ENCODE measurements around the gene MORN2. TPM values are rescaled to one million over a fixed set of nuclear protein-coding genes. Genes with fewer than 3 reads are reported as not detected.

Gene MORN2
- total and polyA plus RNA-seq, 3 experiments from 2014 or later: 4.6 to 17.9 (median 12.5) TPM

DNA sequence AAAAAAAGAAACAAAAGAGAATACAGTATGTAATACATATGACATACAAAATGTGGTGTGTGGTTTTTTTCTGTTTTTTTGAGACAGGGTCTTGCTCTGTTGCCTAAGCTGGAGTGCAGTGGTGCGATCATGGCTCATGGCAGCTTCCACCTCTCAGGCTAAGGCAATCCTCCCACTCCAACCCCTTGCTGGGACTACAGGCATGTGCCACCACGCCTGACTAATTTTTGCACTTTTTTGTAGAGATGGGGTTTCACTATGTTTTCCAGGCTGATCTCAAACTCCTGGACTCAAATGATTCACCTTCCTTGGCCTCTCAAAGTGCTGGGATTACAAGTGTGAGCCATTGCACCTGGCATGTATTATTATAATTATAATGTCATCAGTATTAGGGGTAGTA lies 39.0 kb upstream of the MORN2 start:
- no peak overlapping the region for H3K27ac Mint-ChIP-seq
- no peaks in the 10 kb centered on the region for H3K4me1 ChIP-seq (ENCODE audit: insufficient read depth, low read length)
- H3K4me1 Mint-ChIP-seq: no peaks in the 10 kb centered on the region
- no peaks in the 10 kb centered on the region for H3K9me3 ChIP-seq (ENCODE audit: low read length)
- H3K4me3 Mint-ChIP-seq: no peak overlapping the region
- POLR2A ChIA-PET: no interaction called here
- peaks cover 5% of the 10 kb centered on the region for H3K36me3 ChIP-seq (ENCODE audit: insufficient read depth, low read length)
- no peaks in the 10 kb centered on the region for H3K27me3 ChIP-seq (ENCODE audit: insufficient read depth, low read length, poor library complexity, severe bottlenecking)
- CTCF ChIA-PET: no interaction called here
- H3K36me3 Mint-ChIP-seq: peaks cover 2 to 53% (median 10%) of the 10 kb centered on the region in 3 donors
- H3K4me3 ChIP-seq (ENCODE audit: low read length): no peak overlapping the region
- no peak for DNase-seq
- no peaks in the 10 kb centered on the region for H3K9me3 Mint-ChIP-seq
- no peaks in the 10 kb centered on the region for H3K27me3 Mint-ChIP-seq
- H3K27ac ChIP-seq (ENCODE audit: low read depth, low read length): no peak overlapping the region

DNA sequence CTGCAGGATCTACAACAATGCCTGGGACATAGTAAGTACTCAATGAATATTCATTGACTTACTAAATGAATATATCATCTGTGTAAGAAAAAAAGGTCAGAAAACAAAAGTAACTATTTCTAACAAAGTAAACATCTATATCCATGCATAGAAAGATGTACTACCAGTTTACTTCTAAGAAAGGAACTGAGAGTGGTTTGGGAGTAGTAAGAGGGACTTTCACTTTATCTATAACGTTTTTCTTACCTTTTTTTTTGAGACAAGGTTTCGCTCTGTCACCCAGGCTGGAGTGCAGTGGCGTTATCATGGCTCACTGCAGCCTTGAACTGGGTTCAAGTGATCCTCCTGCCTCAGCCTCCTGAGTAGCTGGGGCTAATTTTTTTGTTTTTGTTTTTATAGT lies 25.7 kb upstream of the MORN2 start:
- ChIA-PET POLR2A (no interaction called here), CTCF (no interaction called here)
- H3K27ac ChIP-seq (ENCODE audit: low read depth, low read length): no peak overlapping the region

DNA sequence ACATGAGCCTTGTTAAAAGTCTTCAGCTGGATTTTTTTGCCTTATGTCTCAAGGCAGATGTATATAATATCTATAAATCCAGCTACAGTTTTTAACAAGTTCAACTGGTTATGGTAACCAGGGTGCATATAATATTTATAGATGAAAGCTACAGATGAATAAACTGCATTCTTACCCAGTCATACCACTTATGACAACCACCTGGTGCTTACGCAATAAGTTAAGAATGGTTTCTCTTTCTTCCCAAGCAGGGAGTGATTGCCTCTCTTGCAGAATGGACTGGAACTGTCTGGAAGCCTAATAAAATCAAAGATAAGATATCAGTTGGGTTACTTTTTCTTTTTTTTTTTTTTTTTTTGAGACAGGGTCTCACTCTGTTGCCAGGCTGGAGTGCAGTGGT lies 19.6 kb upstream of the MORN2 start:
- Mint-ChIP-seq H3K4me3 (no peak overlapping the region), H3K4me1 (no peaks in the 10 kb centered on the region), H3K9me3 (no peaks in the 10 kb centered on the region), H3K36me3 (peaks cover 7 to 69% (median 29%) of the 10 kb centered on the region in 3 donors), H3K27me3 (no peaks in the 10 kb centered on the region), H3K27ac (no peak overlapping the region)
- no peaks in the 10 kb centered on the region for H3K9me3 ChIP-seq (ENCODE audit: low read length)
- peaks cover 23% of the 10 kb centered on the region for H3K36me3 ChIP-seq (ENCODE audit: insufficient read depth, low read length)
- no peaks in the 10 kb centered on the region for H3K27me3 ChIP-seq (ENCODE audit: insufficient read depth, low read length, poor library complexity, severe bottlenecking)
- POLR2A ChIA-PET: interaction anchor here (0.5 kb wide), 1 partner anchor 313 kb away, joined by 11 read pairs; no protein-coding TSS in a partner anchor
- H3K4me3 ChIP-seq (ENCODE audit: low read length): no peak overlapping the region
- no peaks in the 10 kb centered on the region for H3K4me1 ChIP-seq (ENCODE audit: insufficient read depth, low read length)
- CTCF ChIA-PET: no interaction called here
- no peak for DNase-seq
- H3K27ac ChIP-seq (ENCODE audit: low read depth, low read length): no peak overlapping the region

More for the DNA sequence above, 25.7 kb upstream of the MORN2 start:
- Histone ChIP-seq H3K4me1 (ENCODE audit: insufficient read depth, low read length) (no peaks in the 10 kb centered on the region), H3K36me3 (ENCODE audit: insufficient read depth, low read length) (peaks cover 16% of the 10 kb centered on the region), H3K27me3 (ENCODE audit: insufficient read depth, low read length, poor library complexity, severe bottlenecking) (no peaks in the 10 kb centered on the region), H3K9me3 (ENCODE audit: low read length) (no peaks in the 10 kb centered on the region), H3K4me3 (ENCODE audit: low read length) (no peak overlapping the region)
- DNase-seq: no peak
- no peaks in the 10 kb centered on the region for H3K27me3 Mint-ChIP-seq
- H3K9me3 Mint-ChIP-seq: no peaks in the 10 kb centered on the region
- no peak overlapping the region for H3K27ac Mint-ChIP-seq
- H3K4me3 Mint-ChIP-seq: no peak overlapping the region
- peaks cover 0 to 62% (median 35%) of the 10 kb centered on the region in 3 donors for H3K36me3 Mint-ChIP-seq
- no peaks in the 10 kb centered on the region for H3K4me1 Mint-ChIP-seq

DNA sequence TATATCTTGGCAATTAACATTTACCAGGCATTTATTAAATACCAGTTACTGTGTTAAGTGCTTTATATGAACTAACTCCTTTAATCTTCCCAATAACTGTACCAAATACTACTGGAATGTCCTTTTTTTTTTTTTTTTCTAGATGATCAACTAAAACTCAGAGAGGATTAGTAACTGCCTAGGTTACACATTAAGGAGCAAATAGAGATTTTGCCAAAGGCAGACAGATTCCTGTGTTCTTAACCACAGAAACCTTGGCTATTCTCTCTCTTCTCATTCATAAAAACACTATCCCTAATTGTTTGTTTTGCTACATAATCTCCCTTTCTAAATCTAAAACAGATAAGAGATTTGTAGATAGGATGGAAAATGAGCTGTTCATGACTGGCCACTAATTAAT lies 13.3 kb upstream of the MORN2 start:
- Mint-ChIP-seq H3K4me3 (no peak overlapping the region), H3K27ac (peak overlapping the region in 2 of 8 donors; percentile 46 to 67), H3K27me3 (no peaks in the 10 kb centered on the region), H3K36me3 (peaks cover 11 to 70% (median 31%) of the 10 kb centered on the region in 3 donors), H3K9me3 (no peaks in the 10 kb centered on the region), H3K4me1 (peaks cover 2 to 16% (median 8%) of the 10 kb centered on the region in 3 donors)
- Histone ChIP-seq H3K4me3 (ENCODE audit: low read length) (no peak overlapping the region), H3K27ac (ENCODE audit: low read depth, low read length) (no peak overlapping the region), H3K4me1 (ENCODE audit: insufficient read depth, low read length) (no peaks in the 10 kb centered on the region), H3K9me3 (ENCODE audit: low read length) (no peaks in the 10 kb centered on the region), H3K27me3 (ENCODE audit: insufficient read depth, low read length, poor library complexity, severe bottlenecking) (no peaks in the 10 kb centered on the region), H3K36me3 (ENCODE audit: insufficient read depth, low read length) (peaks cover 25% of the 10 kb centered on the region)
- DNase-seq: no peak
- ChIA-PET POLR2A (no interaction called here), CTCF (no interaction called here)

DNA sequence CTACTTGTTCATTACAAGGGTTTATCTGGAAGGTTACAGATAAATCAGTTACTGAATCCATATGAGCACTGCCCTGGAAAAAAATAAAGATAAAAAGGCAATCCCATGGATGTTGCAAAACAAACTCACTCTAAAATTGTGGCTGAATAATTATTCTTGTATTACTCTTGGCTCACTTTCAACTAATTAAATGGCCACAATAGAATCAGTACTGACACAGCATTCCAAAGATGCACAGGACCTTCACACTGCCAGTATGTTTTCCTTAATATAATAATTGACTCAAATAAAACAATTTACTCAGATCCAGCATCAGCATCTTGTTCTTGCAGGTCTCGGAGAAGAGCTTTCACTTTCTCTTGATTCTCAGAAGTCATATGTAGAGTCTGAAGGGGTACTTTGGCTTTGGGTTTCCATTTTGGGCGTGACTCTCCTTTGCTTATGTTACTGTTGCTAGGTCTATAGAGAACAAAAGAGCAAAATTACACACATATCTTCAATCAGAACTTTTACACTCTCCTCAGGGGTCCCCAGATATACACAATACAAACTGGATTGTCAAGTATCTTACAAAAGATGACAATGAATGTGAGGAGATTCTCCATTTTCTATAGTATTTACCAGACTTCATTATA lies 12.6 kb upstream of the MORN2 start:
- Mint-ChIP-seq H3K27ac (peak overlapping the region in 5 of 8 donors; percentile 46 to 79 (median 57)), H3K4me3 (peak overlapping the region in 1 of 7 donors; percentile 6), H3K4me1 (peaks cover 2 to 16% (median 8%) of the 10 kb centered on the region in 3 donors), H3K27me3 (no peaks in the 10 kb centered on the region), H3K9me3 (no peaks in the 10 kb centered on the region), H3K36me3 (peaks cover 9 to 69% (median 36%) of the 10 kb centered on the region in 3 donors)
- Histone ChIP-seq H3K27me3 (ENCODE audit: insufficient read depth, low read length, poor library complexity, severe bottlenecking) (no peaks in the 10 kb centered on the region), H3K36me3 (ENCODE audit: insufficient read depth, low read length) (peaks cover 25% of the 10 kb centered on the region), H3K4me1 (ENCODE audit: insufficient read depth, low read length) (no peaks in the 10 kb centered on the region), H3K27ac (ENCODE audit: low read depth, low read length) (no peak overlapping the region), H3K9me3 (ENCODE audit: low read length) (no peaks in the 10 kb centered on the region), H3K4me3 (ENCODE audit: low read length) (no peak overlapping the region)
- no peak for DNase-seq
- CTCF ChIA-PET: no interaction called here
- POLR2A ChIA-PET: no interaction called here

DNA sequence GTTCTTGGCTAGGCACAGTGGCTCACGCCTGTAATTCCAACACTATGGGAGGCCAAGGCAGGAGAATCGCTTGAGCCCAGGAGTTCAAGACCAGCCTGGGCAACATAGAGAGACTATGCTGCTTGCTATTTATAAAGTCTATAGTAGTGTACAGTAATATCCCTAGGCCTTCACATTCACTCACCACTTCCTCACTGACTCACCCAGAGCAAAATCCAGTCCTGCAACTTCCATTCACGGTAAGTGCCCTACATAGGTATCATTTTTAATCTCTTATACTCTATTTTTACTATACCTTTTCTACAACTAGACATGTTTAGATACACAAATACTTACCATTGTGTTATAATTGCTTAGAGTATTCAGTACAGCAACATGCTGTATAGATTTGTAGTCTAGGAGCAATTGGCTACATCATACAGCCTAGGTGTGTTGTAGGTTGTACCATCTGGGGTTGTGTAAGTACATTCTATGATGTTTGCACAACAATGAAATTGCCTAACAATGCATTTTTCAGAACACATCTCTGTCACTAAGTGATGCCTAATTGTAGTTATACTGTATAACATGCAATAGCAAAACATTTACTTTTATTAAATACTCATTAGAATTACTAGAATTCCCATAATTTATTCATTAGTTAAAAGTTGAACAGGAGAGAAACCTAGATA lies 8.9 kb upstream of the MORN2 start:
- no peaks in the 10 kb centered on the region for H3K27me3 ChIP-seq (ENCODE audit: insufficient read depth, low read length, poor library complexity, severe bottlenecking)
- H3K27me3 Mint-ChIP-seq: no peaks in the 10 kb centered on the region

DNA sequence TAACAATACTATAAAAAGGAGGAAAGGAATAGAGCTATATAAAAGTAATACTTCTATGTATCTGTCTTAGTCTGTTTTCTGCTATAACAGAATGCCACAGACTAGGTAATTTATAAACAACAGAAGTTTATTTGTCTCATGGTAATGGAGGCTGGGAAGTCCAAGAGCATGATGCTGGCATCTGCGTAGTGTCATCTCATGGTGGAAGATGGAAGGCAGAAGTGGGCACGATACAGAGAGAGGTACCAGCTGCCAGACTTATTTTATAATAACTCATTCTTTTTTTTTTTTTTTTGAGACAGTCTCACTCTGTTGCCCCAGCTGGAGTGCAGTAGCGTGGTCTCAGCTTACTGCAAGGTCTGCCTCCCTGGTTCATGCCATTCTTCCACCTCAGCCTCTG lies 4.3 kb upstream of the MORN2 start:
- Mint-ChIP-seq H3K36me3 (peaks cover 22 to 37% (median 27%) of the 10 kb centered on the region in 3 donors), H3K27ac (no peak overlapping the region), H3K27me3 (no peaks in the 10 kb centered on the region), H3K9me3 (peaks cover 10 to 17% (median 13%) of the 10 kb centered on the region in 5 donors), H3K4me1 (peaks cover 29 to 34% (median 32%) of the 10 kb centered on the region in 3 donors), H3K4me3 (peak overlapping the region in 1 of 7 donors; percentile 73)
- Histone ChIP-seq H3K4me3 (ENCODE audit: low read length) (no peak overlapping the region), H3K9me3 (ENCODE audit: low read length) (no peaks in the 10 kb centered on the region), H3K27me3 (ENCODE audit: insufficient read depth, low read length, poor library complexity, severe bottlenecking) (no peaks in the 10 kb centered on the region), H3K4me1 (ENCODE audit: insufficient read depth, low read length) (peaks cover 13% of the 10 kb centered on the region), H3K27ac (ENCODE audit: low read depth, low read length) (no peak overlapping the region), H3K36me3 (ENCODE audit: insufficient read depth, low read length) (peaks cover under 1% of the 10 kb centered on the region)
- ChIA-PET POLR2A (no interaction called here), CTCF (no interaction called here)
- DNase-seq: no peak

More for the DNA sequence above, 8.9 kb upstream of the MORN2 start:
- Mint-ChIP-seq H3K36me3 (peaks cover 22 to 55% (median 28%) of the 10 kb centered on the region in 3 donors), H3K4me3 (no peak overlapping the region), H3K9me3 (peaks cover 8 to 13% (median 12%) of the 10 kb centered on the region in 5 donors), H3K27ac (peak overlapping the region in 1 of 8 donors; percentile 4), H3K4me1 (peaks cover 4 to 16% (median 8%) of the 10 kb centered on the region in 3 donors)
- Histone ChIP-seq H3K4me3 (ENCODE audit: low read length) (no peak overlapping the region), H3K27ac (ENCODE audit: low read depth, low read length) (no peak overlapping the region), H3K9me3 (ENCODE audit: low read length) (no peaks in the 10 kb centered on the region), H3K36me3 (ENCODE audit: insufficient read depth, low read length) (peaks cover 13% of the 10 kb centered on the region), H3K4me1 (ENCODE audit: insufficient read depth, low read length) (no peaks in the 10 kb centered on the region)
- no peak for DNase-seq
- POLR2A ChIA-PET: no interaction called here
- CTCF ChIA-PET: no interaction called here

DNA sequence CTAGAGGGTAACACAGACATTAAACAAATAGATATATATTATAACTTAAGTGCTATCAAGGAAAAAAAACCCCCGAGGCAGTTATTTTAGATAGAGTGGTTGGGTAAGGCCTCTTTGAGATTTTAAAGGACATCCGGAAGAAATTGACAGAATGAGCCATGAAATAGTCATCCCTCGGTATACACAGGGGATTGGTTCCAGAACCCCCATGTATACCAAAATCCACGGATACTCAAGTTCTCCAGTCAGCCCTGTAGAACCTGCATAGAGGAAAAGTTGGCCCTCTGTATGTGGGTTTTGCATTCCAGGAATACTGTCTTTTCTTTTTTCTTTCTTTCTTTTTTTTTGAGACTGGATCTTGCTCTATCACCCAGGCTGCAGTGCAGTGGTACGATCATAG lies 2.0 kb upstream of the MORN2 start:
- Mint-ChIP-seq H3K4me3 (peak overlapping the region in 3 of 7 donors; percentile 7 to 82 (median 20)), H3K4me1 (peaks cover 34 to 38% (median 34%) of the 10 kb centered on the region in 3 donors), H3K27ac (peak overlapping the region in 1 of 8 donors; percentile 15), H3K9me3 (peaks cover 10 to 17% (median 13%) of the 10 kb centered on the region in 5 donors), H3K36me3 (peaks cover 17 to 27% (median 24%) of the 10 kb centered on the region in 3 donors), H3K27me3 (no peaks in the 10 kb centered on the region)
- CTCF ChIA-PET: no interaction called here
- Histone ChIP-seq H3K27me3 (ENCODE audit: insufficient read depth, low read length, poor library complexity, severe bottlenecking) (no peaks in the 10 kb centered on the region), H3K4me3 (ENCODE audit: low read length) (no peak overlapping the region), H3K36me3 (ENCODE audit: insufficient read depth, low read length) (no peaks in the 10 kb centered on the region), H3K27ac (ENCODE audit: low read depth, low read length) (no peak overlapping the region), H3K9me3 (ENCODE audit: low read length) (no peaks in the 10 kb centered on the region), H3K4me1 (ENCODE audit: insufficient read depth, low read length) (peaks cover 16% of the 10 kb centered on the region)
- POLR2A ChIA-PET: no interaction called here
- DNase-seq: no peak
